OCI-LY7 (cell line): ENCODE results near the gene LRP5.

ENCODE experiments used
- EZH2phosphoT487 ChIP-seq: fragments of 200-600 bp; sonication (generic); IDR thresholded peaks from 2 replicates; pipeline ENCODE4 v1.6.1; 2018; ENCODE audit warnings: low read depth, borderline replicate concordance, mild to moderate bottlenecking, mixed run types, antibody characterized with exemption, low read length, moderate library complexity, mixed read lengths
- TF ChIP-seq, protein P1 (sequence below): fragments of 200-600 bp; sonication (generic); conservative IDR thresholded peaks from 2 replicates; pipeline ENCODE4 v1.5.1; 2014; ENCODE audit warnings: mild to moderate bottlenecking, antibody characterized with exemption, low read length, moderate library complexity, mixed read lengths

DNA sequence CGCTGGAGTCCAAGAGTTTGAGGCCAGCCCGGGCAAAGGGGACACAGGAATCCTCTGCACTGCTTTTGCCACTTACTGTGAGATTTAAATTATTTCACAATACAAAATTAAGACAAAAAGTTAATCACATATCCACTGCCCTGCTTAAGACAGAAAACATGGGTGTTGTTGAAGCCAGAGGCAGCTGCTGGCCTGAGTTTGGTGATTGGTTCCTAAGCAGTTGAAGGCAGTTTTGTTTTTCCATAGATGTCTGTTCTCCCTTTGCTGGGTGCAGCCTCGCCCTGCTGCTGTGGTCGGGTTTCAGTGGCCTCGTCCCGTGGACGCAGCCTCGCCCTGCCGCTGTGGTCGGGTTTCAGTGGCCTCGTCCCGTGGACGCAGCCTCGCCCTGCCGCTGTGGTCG is 77.9 kb downstream of the LRP5 start:
- TF ChIP-seq, protein P1, sequence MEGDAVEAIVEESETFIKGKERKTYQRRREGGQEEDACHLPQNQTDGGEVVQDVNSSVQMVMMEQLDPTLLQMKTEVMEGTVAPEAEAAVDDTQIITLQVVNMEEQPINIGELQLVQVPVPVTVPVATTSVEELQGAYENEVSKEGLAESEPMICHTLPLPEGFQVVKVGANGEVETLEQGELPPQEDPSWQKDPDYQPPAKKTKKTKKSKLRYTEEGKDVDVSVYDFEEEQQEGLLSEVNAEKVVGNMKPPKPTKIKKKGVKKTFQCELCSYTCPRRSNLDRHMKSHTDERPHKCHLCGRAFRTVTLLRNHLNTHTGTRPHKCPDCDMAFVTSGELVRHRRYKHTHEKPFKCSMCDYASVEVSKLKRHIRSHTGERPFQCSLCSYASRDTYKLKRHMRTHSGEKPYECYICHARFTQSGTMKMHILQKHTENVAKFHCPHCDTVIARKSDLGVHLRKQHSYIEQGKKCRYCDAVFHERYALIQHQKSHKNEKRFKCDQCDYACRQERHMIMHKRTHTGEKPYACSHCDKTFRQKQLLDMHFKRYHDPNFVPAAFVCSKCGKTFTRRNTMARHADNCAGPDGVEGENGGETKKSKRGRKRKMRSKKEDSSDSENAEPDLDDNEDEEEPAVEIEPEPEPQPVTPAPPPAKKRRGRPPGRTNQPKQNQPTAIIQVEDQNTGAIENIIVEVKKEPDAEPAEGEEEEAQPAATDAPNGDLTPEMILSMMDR = no peak
- TF ChIP-seq EZH2phosphoT487 = no peak
